HFFc6 (cell line): ENCODE data around the gene OLIG1. TPM values are rescaled to one million over a fixed set of nuclear protein-coding genes. Genes with fewer than 3 reads are reported as not detected.
A peak's percentile ranks its signal among the peaks of the same experiment; 100 is the strongest.

Experiments
- DNase-seq: peaks from one replicate; pipeline ENCODE4 v3.0.0-alpha.2; 2018
- H3K27ac Mint-ChIP-seq: 2 replicates; pipeline ENCODE4 v1.8.0; 2020; ENCODE audit warnings: mild to moderate bottlenecking, mixed read lengths
- H3K27me3 Mint-ChIP-seq: 2 replicates; pipeline ENCODE4 v1.8.0; 2021; ENCODE audit warnings: mild to moderate bottlenecking, moderate library complexity, mixed read lengths; ENCODE audit not compliant: insufficient read depth
- H3K36me3 Mint-ChIP-seq: 2 replicates; pipeline ENCODE4 v1.8.0; 2021; ENCODE audit warnings: low read depth, mixed read lengths
- H3K4me1 Mint-ChIP-seq: 2 replicates; pipeline ENCODE4 v1.8.0; 2020; ENCODE audit warnings: low read depth, mixed read lengths
- H3K4me3 Mint-ChIP-seq: 2 replicates; pipeline ENCODE4 v1.8.0; 2020; ENCODE audit warnings: mild to moderate bottlenecking, moderate library complexity, mixed read lengths
- H3K9me3 Mint-ChIP-seq: 2 replicates; pipeline ENCODE4 v1.8.0; 2020; ENCODE audit warnings: mild to moderate bottlenecking, mixed read lengths
- total RNA-seq, 6 experiments: library from RNA; stranded (reverse); fragmentation: NEBNext Ultra II Directional; extraction: Animal tissue kit (Norgen Biotek cat#: 25700); gene quantifications; 2 replicates in 1 of 6; 3 replicates in 5 of 6; pipeline ENCODE4 v1.2.3, GENCODE V29; 2021
- TF ChIP-seq, protein P1 (sequence below): fragments of 200-600 bp; sonication (generic); IDR thresholded peaks from 2 replicates; pipeline ENCODE4 v1.5.0; 2021; ENCODE audit warnings: antibody characterized with exemption, mild to moderate bottlenecking

The OLIG1 gene
- total RNA-seq, 6 experiments from 2014 or later, result not detected

DNA sequence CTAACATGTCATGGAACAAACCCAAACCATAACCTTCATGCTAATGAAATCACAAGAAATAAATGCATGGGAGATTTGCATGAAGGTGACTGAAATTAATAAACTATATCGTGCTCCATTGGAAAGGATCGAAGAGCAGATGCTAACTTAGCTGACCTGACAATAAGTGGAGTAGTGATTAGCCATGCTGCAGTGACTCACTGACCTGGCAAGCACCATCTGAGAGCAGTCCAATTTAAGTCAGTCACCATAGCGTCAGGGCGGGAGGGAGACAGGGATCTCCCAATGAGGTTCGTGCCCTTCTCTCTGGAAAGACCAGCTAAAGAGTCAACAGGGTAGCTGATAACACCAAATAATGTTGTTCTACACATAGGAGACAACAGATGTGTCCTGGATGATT is 22.7 kb upstream of the OLIG1 start:
- H3K27me3 Mint-ChIP-seq, result peaks cover 25% of the 10 kb centered on the region
- TF ChIP-seq, protein P1, sequence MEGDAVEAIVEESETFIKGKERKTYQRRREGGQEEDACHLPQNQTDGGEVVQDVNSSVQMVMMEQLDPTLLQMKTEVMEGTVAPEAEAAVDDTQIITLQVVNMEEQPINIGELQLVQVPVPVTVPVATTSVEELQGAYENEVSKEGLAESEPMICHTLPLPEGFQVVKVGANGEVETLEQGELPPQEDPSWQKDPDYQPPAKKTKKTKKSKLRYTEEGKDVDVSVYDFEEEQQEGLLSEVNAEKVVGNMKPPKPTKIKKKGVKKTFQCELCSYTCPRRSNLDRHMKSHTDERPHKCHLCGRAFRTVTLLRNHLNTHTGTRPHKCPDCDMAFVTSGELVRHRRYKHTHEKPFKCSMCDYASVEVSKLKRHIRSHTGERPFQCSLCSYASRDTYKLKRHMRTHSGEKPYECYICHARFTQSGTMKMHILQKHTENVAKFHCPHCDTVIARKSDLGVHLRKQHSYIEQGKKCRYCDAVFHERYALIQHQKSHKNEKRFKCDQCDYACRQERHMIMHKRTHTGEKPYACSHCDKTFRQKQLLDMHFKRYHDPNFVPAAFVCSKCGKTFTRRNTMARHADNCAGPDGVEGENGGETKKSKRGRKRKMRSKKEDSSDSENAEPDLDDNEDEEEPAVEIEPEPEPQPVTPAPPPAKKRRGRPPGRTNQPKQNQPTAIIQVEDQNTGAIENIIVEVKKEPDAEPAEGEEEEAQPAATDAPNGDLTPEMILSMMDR, result no peak
- H3K9me3 Mint-ChIP-seq, result no peaks in the 10 kb centered on the region
- DNase-seq, result peak; percentile 37
- no peak overlapping the region for H3K27ac Mint-ChIP-seq
- no peak overlapping the region for H3K4me3 Mint-ChIP-seq
- H3K4me1 Mint-ChIP-seq, result peaks cover 34% of the 10 kb centered on the region
- H3K36me3 Mint-ChIP-seq, result no peaks in the 10 kb centered on the region

DNA sequence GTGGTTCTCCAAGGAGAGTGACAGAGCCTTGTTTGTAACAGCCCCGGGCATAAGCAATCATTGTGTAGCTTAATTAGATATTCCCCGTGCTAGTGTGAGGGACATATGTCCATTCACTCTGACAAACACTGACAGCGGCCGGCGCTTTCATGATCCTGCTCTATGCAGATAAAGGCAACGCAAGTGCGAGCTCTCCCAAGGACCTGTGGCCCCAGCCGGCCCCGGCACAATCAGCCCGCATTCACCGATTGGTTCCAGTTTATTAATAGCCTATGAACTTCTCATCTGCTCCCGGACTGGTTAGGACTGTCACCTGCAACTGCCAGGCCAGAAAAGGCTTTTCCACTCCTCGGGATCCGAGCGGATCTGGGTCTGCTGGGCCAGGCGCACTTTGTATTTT is 18.0 kb upstream of the OLIG1 start:
- Mint-ChIP-seq H3K9me3 (no peaks in the 10 kb centered on the region), H3K27me3 (peaks cover 52% of the 10 kb centered on the region), H3K4me3 (no peak overlapping the region), H3K4me1 (peaks cover 7% of the 10 kb centered on the region), H3K36me3 (no peaks in the 10 kb centered on the region), H3K27ac (no peak overlapping the region)
- no peak for DNase-seq
- TF ChIP-seq, protein P1, result no peak

DNA sequence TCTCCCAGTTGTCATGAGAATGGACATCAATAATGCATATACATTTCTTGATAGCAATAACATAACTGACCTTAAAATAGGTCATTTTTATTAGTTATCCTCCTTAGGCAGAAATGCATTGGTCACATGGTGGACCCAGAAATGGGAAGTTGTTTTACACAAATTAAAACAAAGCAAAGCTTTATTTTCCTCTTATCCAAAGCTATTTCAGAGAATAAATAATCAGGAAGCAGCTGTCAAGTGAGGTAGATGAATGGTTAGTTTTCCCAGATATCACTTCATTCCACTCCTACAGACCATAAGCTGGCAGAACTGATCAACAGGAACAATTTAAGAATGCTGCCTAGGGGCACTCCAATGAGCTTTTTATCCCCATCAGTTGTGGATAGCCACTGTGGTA is 16.0 kb upstream of the OLIG1 start:
- no peaks in the 10 kb centered on the region for H3K36me3 Mint-ChIP-seq

DNA sequence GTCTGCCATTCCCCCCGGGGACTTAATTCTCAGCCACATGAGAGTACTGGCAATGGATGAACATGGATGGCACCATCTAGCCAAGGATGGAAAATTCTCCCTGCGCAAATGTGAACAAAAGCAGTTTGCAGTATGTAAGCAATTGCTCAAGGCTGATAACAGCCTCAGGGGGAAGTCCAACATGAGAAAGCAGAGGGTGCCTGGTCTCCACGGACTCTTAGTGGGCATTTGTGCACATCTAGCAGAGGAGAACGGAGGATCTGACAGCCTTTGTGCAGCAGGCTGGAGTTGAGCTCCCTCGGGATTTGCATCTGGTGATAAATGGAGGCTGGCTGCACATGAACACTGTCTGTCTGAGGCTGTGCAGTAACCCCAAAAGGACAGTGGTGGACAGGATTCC is 13.9 kb upstream of the OLIG1 start:
- TF ChIP-seq, protein P1, result no peak
- no peak overlapping the region for H3K27ac Mint-ChIP-seq
- no peak for DNase-seq
- H3K4me3 Mint-ChIP-seq, result no peak overlapping the region
- peaks cover 74% of the 10 kb centered on the region for H3K27me3 Mint-ChIP-seq
- H3K9me3 Mint-ChIP-seq, result no peaks in the 10 kb centered on the region
- no peaks in the 10 kb centered on the region for H3K4me1 Mint-ChIP-seq
- H3K36me3 Mint-ChIP-seq, result no peaks in the 10 kb centered on the region

More for the DNA sequence above, 16.0 kb upstream of the OLIG1 start:
- Mint-ChIP-seq H3K4me1 (no peaks in the 10 kb centered on the region), H3K4me3 (no peak overlapping the region), H3K27me3 (peaks cover 56% of the 10 kb centered on the region), H3K9me3 (no peaks in the 10 kb centered on the region), H3K27ac (no peak overlapping the region)
- TF ChIP-seq, protein P1, result no peak
- DNase-seq, result no peak

DNA sequence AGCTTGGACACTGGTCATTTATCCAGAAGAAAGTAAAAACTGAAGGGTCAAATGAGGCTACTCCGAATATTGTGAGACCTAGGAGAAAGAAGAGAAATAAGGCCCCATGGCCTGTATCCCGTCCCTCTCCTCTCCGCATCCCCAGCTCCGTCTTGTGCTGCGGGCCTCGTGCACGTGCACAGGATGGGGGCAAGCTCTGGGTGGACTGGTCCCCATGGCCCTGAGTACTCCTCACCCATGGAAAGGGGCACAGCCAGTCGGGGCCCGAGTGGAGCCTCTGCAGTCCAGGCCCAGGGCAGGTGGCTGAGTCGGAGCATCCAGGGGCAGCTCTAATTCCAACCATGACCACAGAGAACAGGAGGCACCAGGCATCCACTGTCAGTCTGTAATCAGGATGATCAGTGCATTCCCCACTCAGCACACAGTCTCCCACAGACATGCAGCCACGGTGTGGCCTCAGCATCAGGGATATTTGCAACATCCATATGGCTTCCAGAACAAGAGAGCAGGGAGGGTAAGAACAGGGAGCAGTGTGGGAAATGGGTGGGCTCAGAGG is 12.5 kb upstream of the OLIG1 start:
- Mint-ChIP-seq H3K4me1 (no peaks in the 10 kb centered on the region), H3K36me3 (no peaks in the 10 kb centered on the region)
- TF ChIP-seq, protein P1, result no peak

DNA sequence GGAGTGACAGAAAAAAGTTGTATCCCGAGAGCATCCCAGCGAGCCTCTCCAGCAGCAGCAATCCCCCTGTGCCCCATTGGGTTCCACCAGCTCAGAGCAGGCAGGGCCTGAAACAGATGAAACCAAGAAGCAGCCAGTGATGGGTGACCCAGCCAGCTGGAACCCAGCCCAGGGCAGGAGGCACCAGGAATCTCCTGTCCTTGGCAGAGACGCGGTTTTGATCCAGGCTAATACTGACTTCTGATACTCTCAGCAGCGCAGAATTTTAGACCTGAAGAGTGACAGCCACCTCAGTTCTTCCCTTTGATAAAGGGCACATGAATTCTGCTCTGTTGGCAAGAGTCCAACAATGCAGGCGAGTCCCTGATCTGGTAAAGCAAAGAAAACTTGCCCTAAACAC is 11.4 kb upstream of the OLIG1 start:
- H3K36me3 Mint-ChIP-seq, result no peaks in the 10 kb centered on the region
- peaks cover 59% of the 10 kb centered on the region for H3K27me3 Mint-ChIP-seq
- no peak for DNase-seq
- TF ChIP-seq, protein P1, result no peak
- no peak overlapping the region for H3K27ac Mint-ChIP-seq
- no peaks in the 10 kb centered on the region for H3K9me3 Mint-ChIP-seq
- H3K4me1 Mint-ChIP-seq, result no peaks in the 10 kb centered on the region
- no peak overlapping the region for H3K4me3 Mint-ChIP-seq

More for the DNA sequence above, 12.5 kb upstream of the OLIG1 start:
- Mint-ChIP-seq H3K27me3 (peaks cover 60% of the 10 kb centered on the region), H3K27ac (no peak overlapping the region), H3K4me3 (no peak overlapping the region), H3K9me3 (no peaks in the 10 kb centered on the region)
- DNase-seq, result no peak
